Gastroesophageal sphincter (tissue), 4 donors: ENCODE data around the gene COQ10A. TPM values are rescaled to one million over a fixed set of nuclear protein-coding genes. Genes with fewer than 3 reads are reported as not detected.

Source experiments
- ATAC-seq: fragments of 150-250 bp; one replicate; pipeline ENCODE4 v1.9.1; 2016; ENCODE audit warnings: mild to moderate bottlenecking, moderate library complexity
- H3K27ac ChIP-seq, 4 donors: fragments of 200-600 bp; sonication (generic) in 3 of 4; 1 replicate in 3 of 4; 2 replicates in 1 of 4; pipeline ENCODE4 v1.5.1; 2016 to 2019
- H3K27me3 ChIP-seq: fragments of 200-600 bp; sonication (generic); one replicate; pipeline ENCODE4 v1.5.1; 2019
- H3K36me3 ChIP-seq, 2 donors: fragments of 200-600 bp; sonication (generic); one replicate each; pipeline ENCODE4 v1.5.1; 2019; ENCODE audit warnings: control low read depth in 1 of 2
- H3K4me1 ChIP-seq, 3 donors: fragments of 200-600 bp; sonication (generic); 1 replicate in 2 of 3; 2 replicates in 1 of 3; pipeline ENCODE4 v1.5.1; 2016 to 2019; ENCODE audit warnings: control low read depth in 2 of 3
- H3K4me3 ChIP-seq, 2 donors: fragments of 200-600 bp; sonication (generic); one replicate each; pipeline ENCODE4 v1.5.1; 2019; ENCODE audit warnings: mild to moderate bottlenecking in 1 of 2, moderate library complexity in 1 of 2
- H3K9me3 ChIP-seq, 3 donors: fragments of 200-600 bp; sonication (generic); one replicate each; pipeline ENCODE4 v1.5.1; 2017 to 2019; ENCODE audit warnings: control low read depth in 2 of 3
- EP300 ChIP-seq: sonication (generic); formaldehyde crosslinking; IDR thresholded peaks from one replicate; pipeline ENCODE4 v1.6.1; 2017; ENCODE audit warnings: antibody characterized with exemption, mild to moderate bottlenecking
- POLR2A ChIP-seq, 2 donors: fragments of 450-650 bp; IDR thresholded peaks; one replicate each; pipeline ENCODE4 v1.6.1; 2017; ENCODE audit warnings: antibody characterized with exemption in 2 of 2, mild to moderate bottlenecking in 2 of 2, moderate library complexity in 1 of 2
- POLR2AphosphoS5 ChIP-seq: sonication (generic); formaldehyde crosslinking; IDR thresholded peaks from one replicate; pipeline ENCODE4 v1.6.1; 2017; ENCODE audit warnings: antibody characterized with exemption
- WGBS, 2 donors: methylation state at CpG; one replicate each; pipeline ENCODE4 v1.1.5; 2018; ENCODE audit warnings: low coverage in 1 of 2; 5-methylcytosine and 5-hydroxymethylcytosine counted together
- total RNA-seq, 4 donors: library from RNA; depleted of rRNA; stranded (reverse); fragments of >200 nt; gene quantifications; one replicate each; pipeline ENCODE4 v1.1.0, GENCODE V29; 2016
- TF ChIP-seq, protein P1 (sequence below), 4 experiments: fragments of 200-600 bp in 2 of 4; fragments of 450-650 bp in 2 of 4; sonication (generic) in 1 of 4; IDR thresholded peaks; one replicate each; pipeline ENCODE4 v1.5.1; 2017 to 2019; ENCODE audit warnings: antibody characterized with exemption in 4 of 4, mild to moderate bottlenecking in 2 of 4, moderate library complexity in 2 of 4

Gene COQ10A
- total RNA-seq, 4 donors from 2014 or later = 9.3 to 18.4 (median 12.5) TPM

DNA sequence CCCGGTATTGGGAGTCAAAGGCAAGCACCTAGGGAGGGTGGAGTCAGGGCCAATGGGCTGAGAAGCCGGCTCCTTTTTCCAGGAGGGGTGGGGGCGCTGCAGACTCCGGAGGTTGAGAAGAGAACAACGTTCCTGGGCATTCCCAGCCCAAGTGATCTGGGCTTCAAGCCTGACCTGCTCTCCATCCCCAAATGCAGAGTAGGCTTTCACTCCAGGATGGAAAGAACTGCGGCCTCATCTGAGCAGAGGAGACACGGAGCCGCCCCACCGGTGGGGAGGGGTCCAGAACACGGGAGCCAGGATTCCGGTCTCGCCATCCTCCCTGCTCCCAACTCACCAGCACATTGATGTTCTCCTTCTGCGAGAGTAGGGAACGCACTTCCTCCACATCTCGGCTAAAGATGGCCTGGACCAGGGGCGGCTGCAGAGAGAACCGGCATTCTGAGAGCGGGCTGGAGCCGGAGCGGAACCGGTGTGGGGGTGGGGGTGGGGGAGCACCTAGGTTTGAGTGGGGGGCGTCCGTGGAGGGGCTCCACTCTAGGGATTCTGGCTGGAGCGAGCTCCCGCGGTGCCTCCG lies 9.2 kb upstream of the COQ10A start:
- TF ChIP-seq POLR2AphosphoS5 (no peak), POLR2A (IDR thresholded peaks at IDR 0.05) (no peak), EP300 (no peak)
- TF ChIP-seq, protein P1, sequence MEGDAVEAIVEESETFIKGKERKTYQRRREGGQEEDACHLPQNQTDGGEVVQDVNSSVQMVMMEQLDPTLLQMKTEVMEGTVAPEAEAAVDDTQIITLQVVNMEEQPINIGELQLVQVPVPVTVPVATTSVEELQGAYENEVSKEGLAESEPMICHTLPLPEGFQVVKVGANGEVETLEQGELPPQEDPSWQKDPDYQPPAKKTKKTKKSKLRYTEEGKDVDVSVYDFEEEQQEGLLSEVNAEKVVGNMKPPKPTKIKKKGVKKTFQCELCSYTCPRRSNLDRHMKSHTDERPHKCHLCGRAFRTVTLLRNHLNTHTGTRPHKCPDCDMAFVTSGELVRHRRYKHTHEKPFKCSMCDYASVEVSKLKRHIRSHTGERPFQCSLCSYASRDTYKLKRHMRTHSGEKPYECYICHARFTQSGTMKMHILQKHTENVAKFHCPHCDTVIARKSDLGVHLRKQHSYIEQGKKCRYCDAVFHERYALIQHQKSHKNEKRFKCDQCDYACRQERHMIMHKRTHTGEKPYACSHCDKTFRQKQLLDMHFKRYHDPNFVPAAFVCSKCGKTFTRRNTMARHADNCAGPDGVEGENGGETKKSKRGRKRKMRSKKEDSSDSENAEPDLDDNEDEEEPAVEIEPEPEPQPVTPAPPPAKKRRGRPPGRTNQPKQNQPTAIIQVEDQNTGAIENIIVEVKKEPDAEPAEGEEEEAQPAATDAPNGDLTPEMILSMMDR (IDR thresholded peaks at IDR 0.05) = no peak
- ATAC-seq = no peak
- Histone ChIP-seq H3K4me1 (peaks cover 4 to 34% (median 21%) of the 10 kb centered on the region in 3 donors), H3K27ac (peak overlapping the region; percentile 70 to 96 (median 92)), H3K9me3 (no peaks in the 10 kb centered on the region), H3K36me3 (peaks cover 0 to 43% of the 10 kb centered on the region in 2 donors), H3K27me3 (no peaks in the 10 kb centered on the region), H3K4me3 (peak overlapping the region; percentile 82 to 96)
- 0% methylated on average over 4 of the region's 27 CpGs; no CpG with 5 or more reads in 1 of the 2 donors for WGBS, 2 donors

DNA sequence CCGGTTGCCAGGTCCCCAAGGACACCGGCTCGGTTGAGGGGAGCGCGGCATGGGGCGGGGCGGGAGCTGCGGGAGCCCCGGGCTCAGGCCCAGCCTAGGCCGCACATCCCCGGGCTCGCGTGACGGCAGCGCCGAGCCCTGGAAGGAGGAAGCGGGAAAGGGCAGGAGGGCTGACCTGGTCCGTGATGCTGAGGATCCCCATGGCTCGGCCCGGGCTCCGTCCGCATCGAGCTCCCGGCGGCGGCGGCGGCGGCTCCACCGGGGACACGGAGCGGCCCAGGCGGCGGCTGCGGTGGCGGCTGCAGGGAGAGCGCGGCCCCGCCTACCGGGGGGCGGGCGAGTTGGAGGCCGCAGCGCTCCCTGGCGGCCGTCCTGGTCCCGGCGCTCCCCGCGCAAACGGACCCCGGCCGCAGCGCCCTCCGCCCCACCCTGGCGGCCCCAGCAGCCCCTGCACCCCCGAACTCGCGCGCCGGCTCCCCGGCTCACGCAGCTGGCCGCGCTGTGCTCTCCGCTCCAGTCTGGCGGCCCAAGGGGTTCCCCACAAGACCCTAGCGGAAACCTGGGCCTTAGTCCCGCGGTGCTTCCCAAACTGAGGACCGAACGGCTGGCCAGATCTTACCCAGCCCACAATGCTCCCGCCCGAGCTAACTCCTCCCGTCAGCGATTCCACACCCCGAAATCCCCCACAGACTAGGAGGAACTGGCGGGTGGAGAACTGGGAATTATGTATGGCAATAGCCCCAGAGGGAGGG lies 8.5 kb upstream of the COQ10A start, which contains the start of gene ANKRD52:
Gene ANKRD52, minus strand, starts transcription at position 317 of the 752 bp plus-strand sequence. Its CDS starts 115 bp downstream, at position 202.
- TF ChIP-seq EP300 (no peak), POLR2A (IDR thresholded peaks at IDR 0.05) (peak; percentile 18 to 62), POLR2AphosphoS5 (no peak)
- TF ChIP-seq, protein P1 (IDR thresholded peaks at IDR 0.05) = peak in 3 of 4 experiments; percentile 78 to 86 (median 82)
- Histone ChIP-seq H3K27me3 (no peaks in the 10 kb centered on the region), H3K4me1 (peaks cover 4 to 34% (median 21%) of the 10 kb centered on the region in 3 donors), H3K36me3 (peaks cover 0 to 37% of the 10 kb centered on the region in 2 donors), H3K4me3 (peak within 1 kb of the TSS; percentile 82 to 96), H3K9me3 (no peaks in the 10 kb centered on the region), H3K27ac (peak within 1 kb of the TSS; percentile 70 to 96 (median 92))
- peak; percentile 95 for ATAC-seq
- WGBS, 2 donors = no CpG with 5 or more reads among the region's 78 CpGs

DNA sequence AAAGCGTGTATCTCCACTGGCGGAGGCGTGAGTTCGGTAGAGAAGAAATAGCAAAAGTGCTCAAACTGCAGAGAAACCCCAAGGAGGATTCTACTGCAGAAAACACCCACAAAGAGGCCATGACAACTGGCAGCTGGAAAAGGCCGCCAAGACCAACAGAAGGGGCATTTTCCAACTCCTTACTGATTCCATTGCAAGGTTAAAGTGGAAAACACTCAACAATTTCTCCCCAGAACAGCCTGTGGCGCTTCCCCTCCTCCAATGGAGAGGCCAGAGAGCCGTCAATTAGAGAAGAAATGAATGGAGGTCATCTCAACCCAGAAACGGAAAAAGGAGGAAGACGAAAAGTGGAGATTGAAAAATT lies 7.9 kb upstream of the COQ10A start:
- H3K27ac ChIP-seq = peak overlapping the region; percentile 70 to 96 (median 92)
- H3K4me1 ChIP-seq = peaks cover 4 to 34% (median 21%) of the 10 kb centered on the region in 3 donors
- H3K9me3 ChIP-seq = no peaks in the 10 kb centered on the region
- no peaks in the 10 kb centered on the region for H3K27me3 ChIP-seq
- 2 to 20% methylated on average over 3 to 8 of the region's 9 CpGs for WGBS, 2 donors
- ATAC-seq = no peak
- peak overlapping the region; percentile 82 to 96 for H3K4me3 ChIP-seq
- no peak for TF ChIP-seq EP300
- no peak for TF ChIP-seq POLR2AphosphoS5
- TF ChIP-seq, protein P1 (IDR thresholded peaks at IDR 0.05) = no peak
- TF ChIP-seq POLR2A (IDR thresholded peaks at IDR 0.05) = no peak
- H3K36me3 ChIP-seq = peaks cover 0 to 31% of the 10 kb centered on the region in 2 donors

DNA sequence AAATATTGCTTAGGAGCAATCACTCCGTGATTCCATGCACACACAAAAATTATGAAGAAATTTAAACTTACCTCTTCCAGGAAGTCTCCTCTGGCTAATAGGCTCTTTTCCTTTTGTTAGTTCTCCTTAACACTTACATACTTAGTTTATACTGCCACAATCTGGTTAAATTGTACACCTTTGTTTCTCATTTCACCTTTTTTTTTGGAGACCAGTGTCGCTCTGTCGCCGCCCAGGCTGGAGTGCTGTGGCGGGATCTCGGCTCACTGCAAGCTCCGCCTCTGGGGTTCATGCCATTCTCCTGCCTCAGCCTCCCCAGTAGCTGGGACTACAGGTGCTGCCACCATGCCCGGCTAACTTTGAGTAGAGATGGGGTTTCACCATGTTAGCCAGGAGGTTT lies 6.4 kb upstream of the COQ10A start:
- 91% methylated on average over 6 to 7 of the region's 8 CpGs for WGBS, 2 donors

More for the DNA sequence above, 6.4 kb upstream of the COQ10A start:
- Histone ChIP-seq H3K4me1 (peaks cover 4 to 33% (median 21%) of the 10 kb centered on the region in 3 donors), H3K27me3 (no peaks in the 10 kb centered on the region), H3K27ac (no peak overlapping the region), H3K36me3 (peaks cover 0 to 15% of the 10 kb centered on the region in 2 donors), H3K9me3 (no peaks in the 10 kb centered on the region), H3K4me3 (no peak overlapping the region)
- no peak for TF ChIP-seq EP300
- TF ChIP-seq, protein P1 (IDR thresholded peaks at IDR 0.05) = no peak
- no peak for TF ChIP-seq POLR2AphosphoS5
- no peak for TF ChIP-seq POLR2A (IDR thresholded peaks at IDR 0.05)
- ATAC-seq = no peak
